Mucosa of descending colon (tissue), 3 donors: ENCODE data around the gene ATP2C2. TPM values are rescaled to one million over a fixed set of nuclear protein-coding genes. Genes with fewer than 3 reads are reported as not detected.
A peak's percentile ranks its signal among the peaks of the same experiment; 100 is the strongest.

Experiments
- ATAC-seq: fragments of 200-7000 bp; cut with Tn5 transposase; one replicate; pipeline ENCODE4 v1.9.1; 2020; ENCODE audit warnings: mild to moderate bottlenecking, moderate library complexity
- DNase-seq, 3 donors: peaks; one replicate each; pipeline ENCODE4 v3.0.0-alpha.2; 2020
- H3K36me3 ChIP-seq: fragments of 200-600 bp; one replicate; pipeline ENCODE4 v1.8.0; 2021; ENCODE audit warnings: low read depth, mild to moderate bottlenecking
- H3K4me1 ChIP-seq: fragments of 200-600 bp; one replicate; pipeline ENCODE4 v1.8.0; 2021; ENCODE audit warnings: low read depth, mild to moderate bottlenecking
- H3K4me3 ChIP-seq: fragments of 200-600 bp; one replicate; pipeline ENCODE4 v1.8.0; 2021; ENCODE audit warnings: mild to moderate bottlenecking
- H3K9me3 ChIP-seq: fragments of 200-600 bp; one replicate; pipeline ENCODE4 v1.8.0; 2021; ENCODE audit warnings: mild to moderate bottlenecking
- CTCF ChIP-seq: fragments of 200-600 bp; IDR thresholded peaks from one replicate; pipeline ENCODE4 v1.8.0; 2022; ENCODE audit warnings: antibody characterized with exemption, mild to moderate bottlenecking
- intact Hi-C, 2 donors: fragments of 100-400 bp; cut with DNase I in 1 of 2; cut with micrococcal nuclease in 1 of 2; formaldehyde crosslinking; loops; one replicate each; pipeline versions ENCODE4 v1.11.0 to v1.11.1; 2022; cut with DNase I, micrococcal nuclease
- long read RNA-seq, 2 donors: library from polyadenylated mRNA; unstranded; transcript quantifications; one replicate each; pipeline ENCODE4 v2.0.0, GENCODE V29; 2019 to 2021
- total RNA-seq, 3 donors: library from RNA; stranded (reverse); fragmentation: NEBNext Ultra II Directional in 2 of 3; extraction: Animal tissue kit (Norgen Biotek cat#: 25700) in 2 of 3; gene quantifications; one replicate each; pipeline versions ENCODE4 v1.2.1 to v1.2.4, GENCODE V29; 2021 to 2023
- donor health status: DM: no; HTN: no; CAD: no; lungs with moderate emphysema.
- donor health status: DM: no; HTN: no; CAD: no.
- donor health status: DM: no; HTN: yes; CAD: no.

ATP2C2 gene
- 100 to 1,000 TPM in 2 of 3 donors, 10 to 100 TPM in 1; 98.8 to 322 (median 159) TPM for total RNA-seq
- long read RNA-seq, donor 1, transcript ATP2C2-201 (27 exons, 3,376 nt), result major isoform, 32 of 50 reads
- long read RNA-seq, donor 1, partial matches to known transcripts, result 8 of 50 reads
- long read RNA-seq, donor 1, other reads (novel, unspliced or antisense), result 9 of 50 reads
- long read RNA-seq, donor 2, partial matches to known transcripts, result 45 of 59 reads
- long read RNA-seq, donor 2, other reads (novel, unspliced or antisense), result 11 of 59 reads

GRCh38 chr16:84368308-84368996 is at the start of gene ATP2C2:
Gene ATP2C2, plus strand, starts transcription at chr16:84368538. Its CDS starts 78 bp downstream, at chr16:84368616.
- ATAC-seq, result peak; percentile 85
- H3K4me3 ChIP-seq, result peak within 1 kb of the TSS; percentile 49
- intact Hi-C loops, result no loop called here
- no peaks in the 10 kb centered on the region for H3K9me3 ChIP-seq
- no peak for TF ChIP-seq CTCF
- no peaks in the 10 kb centered on the region for H3K36me3 ChIP-seq
- DNase-seq, result peak; percentile 88 to 92 (median 89)
- H3K4me1 ChIP-seq, result peaks cover 32% of the 10 kb centered on the region

- no peaks in the 10 kb centered on the region for H3K36me3 ChIP-seq
- H3K4me3 ChIP-seq, result no peak overlapping the region
- DNase-seq (no peak), ATAC-seq (no peak)
- H3K9me3 ChIP-seq, result peaks cover 5% of the 10 kb centered on the region
- intact Hi-C loops, result no loop called here
- no peak for TF ChIP-seq CTCF
- no peaks in the 10 kb centered on the region for H3K4me1 ChIP-seq
These were observed 49.1 kb upstream of the ATP2C2 start for GRCh38 chr16:84319146-84319760.

- TF ChIP-seq CTCF, result no peak
- Histone ChIP-seq H3K36me3 (no peaks in the 10 kb centered on the region), H3K4me3 (no peak overlapping the region), H3K9me3 (peaks cover 5% of the 10 kb centered on the region), H3K4me1 (no peaks in the 10 kb centered on the region)
- ATAC-seq (no peak), DNase-seq (no peak)
- intact Hi-C loops, result no loop called here
These were observed 47.8 kb upstream of the ATP2C2 start for GRCh38 chr16:84320511-84320910.

GRCh38 chr16:84321932-84322331 is 46.4 kb upstream of the ATP2C2 start:
- DNase-seq, result no peak
- intact Hi-C loops, result no loop called here
- Histone ChIP-seq H3K4me3 (no peak overlapping the region), H3K4me1 (no peaks in the 10 kb centered on the region), H3K9me3 (peaks cover 5% of the 10 kb centered on the region), H3K36me3 (no peaks in the 10 kb centered on the region)
- no peak for ATAC-seq
- TF ChIP-seq CTCF, result no peak

- H3K4me1 ChIP-seq, result no peaks in the 10 kb centered on the region
- H3K4me3 ChIP-seq, result no peak overlapping the region
- H3K36me3 ChIP-seq, result no peaks in the 10 kb centered on the region
- no peak for TF ChIP-seq CTCF
- ATAC-seq, result no peak
- no peak for DNase-seq
- peaks cover 3% of the 10 kb centered on the region for H3K9me3 ChIP-seq
- intact Hi-C loops, result no loop called here
These were observed 45.6 kb upstream of the ATP2C2 start for GRCh38 chr16:84322749-84323148.
